Spleen (tissue), 11 donors: ENCODE results near the gene MISP. TPM values are rescaled to one million over a fixed set of nuclear protein-coding genes. Genes with fewer than 3 reads are reported as not detected.

Source experiments
- DNase-seq: peaks from one replicate; pipeline ENCODE4 v3.0.0-alpha.2; 2020
- H3K27ac ChIP-seq, 8 donors: fragments of 200-600 bp; sonication (generic) in 7 of 8; 1 replicate in 4 of 8; 2 replicates in 4 of 8; pipeline versions ENCODE4 v1.5.0 to v1.8.0; 2016 to 2021; ENCODE audit warnings: inconsistent platforms in 4 of 8, mild to moderate bottlenecking in 4 of 8, moderate library complexity in 1 of 8
- H3K27me3 ChIP-seq, 7 donors: fragments of 200-600 bp; sonication (generic) in 6 of 7; replicated peaks in 1 of 7; 1 replicate in 4 of 7; 2 replicates in 3 of 7; pipeline versions ENCODE4 v1.5.0 to v1.8.0; 2016 to 2021; ENCODE audit warnings: inconsistent platforms in 3 of 7, mild to moderate bottlenecking in 1 of 7
- H3K36me3 ChIP-seq, 6 donors: fragments of 200-600 bp; sonication (generic) in 5 of 6; 1 replicate in 4 of 6; 2 replicates in 2 of 6; pipeline versions ENCODE4 v1.5.0 to v1.8.0; 2016 to 2021; ENCODE audit warnings: inconsistent platforms in 2 of 6
- H3K4me1 ChIP-seq, 6 donors: fragments of 200-600 bp; sonication (generic) in 5 of 6; 1 replicate in 3 of 6; 2 replicates in 3 of 6; pipeline versions ENCODE4 v1.5.0 to v1.8.0; 2016 to 2021; ENCODE audit warnings: inconsistent platforms in 3 of 6
- H3K4me3 ChIP-seq, 8 donors: fragments of 200-600 bp; sonication (generic) in 7 of 8; 1 replicate in 4 of 8; 2 replicates in 4 of 8; pipeline versions ENCODE4 v1.5.0 to v1.8.0; 2016 to 2021; ENCODE audit warnings: inconsistent platforms in 4 of 8, mild to moderate bottlenecking in 4 of 8, moderate library complexity in 2 of 8
- H3K9me3 ChIP-seq, 8 donors: fragments of 200-600 bp; sonication (generic) in 7 of 8; 1 replicate in 4 of 8; 2 replicates in 4 of 8; pipeline versions ENCODE4 v1.5.0 to v1.8.0; 2016 to 2021; ENCODE audit warnings: inconsistent platforms in 4 of 8
- CTCF ChIP-seq, 11 experiments: fragments of 200-600 bp in 7 of 11; fragments of 450-650 bp in 4 of 11; sonication (generic) in 4 of 11; IDR thresholded peaks in 8 of 11; conservative IDR thresholded peaks in 3 of 11; 1 replicate in 7 of 11; 2 replicates in 4 of 11; pipeline versions ENCODE4 v1.4.0 to v1.8.0; 2016 to 2021; ENCODE audit warnings: antibody characterized with exemption in 11 of 11, inconsistent platforms in 4 of 11, mild to moderate bottlenecking in 1 of 11
- POLR2A ChIP-seq, 3 donors: fragments of 450-650 bp; IDR thresholded peaks; one replicate each; pipeline ENCODE4 v1.5.1; 2017; ENCODE audit warnings: antibody characterized with exemption in 3 of 3, mild to moderate bottlenecking in 1 of 3
- POLR2AphosphoS5 ChIP-seq, 3 donors: sonication (generic); formaldehyde crosslinking; IDR thresholded peaks; one replicate each; pipeline ENCODE4 v1.5.1; 2017; ENCODE audit warnings: antibody characterized with exemption in 3 of 3
- WGBS, 5 donors: extraction: QIAGEN DNeasy Blood & Tissue Kit in 3 of 5; methylation state at CpG; one replicate each; pipeline versions ENCODE4 v1.1.5 to v1.1.7; 2013 to 2018; 5-methylcytosine and 5-hydroxymethylcytosine counted together
- intact Hi-C: fragments of 100-400 bp; cut with DNase I; formaldehyde crosslinking; loops from one replicate; pipeline ENCODE4 v1.15.0; 2023; ENCODE audit warnings: low total_unique reads
- polyA plus RNA-seq, 3 donors: library from polyadenylated mRNA; stranded (reverse); fragments of 200-250 nt; gene quantifications; one replicate each; pipeline ENCODE4 v1.2.1, GENCODE V29; 2013
- total RNA-seq, 7 donors: library from RNA; depleted of rRNA in 3 of 7; stranded (reverse); fragments of >200 nt in 3 of 7; fragmentation: NEBNext Ultra II Directional in 4 of 7; extraction: Animal tissue kit (Norgen Biotek cat#: 25700) in 4 of 7; gene quantifications; one replicate each; pipeline versions ENCODE4 v1.1.0 to v1.2.1, GENCODE V29; 2016 to 2021
- donor health status: healthy with polysubstance abuse.
- donor health status: DM: no; HTN: no; CAD: no; lungs with moderate emphysema.
- donor health status: DM: no; HTN: no; CAD: no.
- donor health status: Bipolar disorder and iron deficiency.
- donor health status: healthy.
- donor health status: DM: no; HTN: no; CAD: no.
- donor health status: DM: yes; HTN: yes; CAD: no.

MISP gene
- total and polyA plus RNA-seq, 10 donors, result 0.13 TPM; not detected in 9

- Histone ChIP-seq H3K4me3 (no peak overlapping the region), H3K27me3 (peaks cover 0 to 4% (median 0%) of the 10 kb centered on the region in 7 donors), H3K27ac (peak overlapping the region in 3 of 8 donors; percentile 44 to 63 (median 48)), H3K36me3 (peaks cover 0 to 10% (median 0%) of the 10 kb centered on the region in 6 donors), H3K4me1 (peaks cover 0 to 43% (median 22%) of the 10 kb centered on the region in 6 donors), H3K9me3 (no peaks in the 10 kb centered on the region)
- DNase-seq, result no peak
- WGBS, 5 donors, result 85 to 95% (median 88%) methylated on average over 13 of the region's 13 CpGs
- intact Hi-C loops, result loop anchor here (5.0 to 10.0 kb wide), 2 partner anchors 67 to 150 kb away; partner anchors contain the start of gene HCN2
- TF ChIP-seq POLR2A (IDR thresholded peaks at IDR 0.05), result no peak
- no peak for TF ChIP-seq CTCF (IDR thresholded peaks at IDR 0.05 in 8 of 11, conservative IDR thresholded peaks at IDR 0.05 in 3 of 11)
- no peak for TF ChIP-seq POLR2AphosphoS5 (IDR thresholded peaks at IDR 0.05)
Measured at GRCh38 chr19:734716-735115, 16.2 kb upstream of the MISP start.

GRCh38 chr19:736125-736524 lies 14.8 kb upstream of the MISP start:
- intact Hi-C loops, result loop anchor here (10.0 kb wide), 1 partner anchor 151 kb away; the partner anchor contains the start of gene HCN2
- H3K27ac ChIP-seq, result no peak overlapping the region
- DNase-seq, result no peak
- WGBS, 5 donors, result 92 to 96% (median 93%) methylated on average over 24 to 32 of the region's 32 CpGs
- no peaks in the 10 kb centered on the region for H3K9me3 ChIP-seq
- peaks cover 0 to 14% (median 0%) of the 10 kb centered on the region in 6 donors for H3K36me3 ChIP-seq
- TF ChIP-seq CTCF (IDR thresholded peaks at IDR 0.05 in 8 of 11, conservative IDR thresholded peaks at IDR 0.05 in 3 of 11) (no peak), POLR2A (IDR thresholded peaks at IDR 0.05) (no peak), POLR2AphosphoS5 (IDR thresholded peaks at IDR 0.05) (no peak)
- peaks cover 0 to 32% (median 15%) of the 10 kb centered on the region in 6 donors for H3K4me1 ChIP-seq
- H3K4me3 ChIP-seq, result no peak overlapping the region
- H3K27me3 ChIP-seq, result peaks cover 0 to 4% (median 0%) of the 10 kb centered on the region in 7 donors

- H3K27me3 ChIP-seq, result peaks cover 0 to 4% (median 0%) of the 10 kb centered on the region in 7 donors
- H3K4me1 ChIP-seq, result peaks cover 0 to 32% (median 14%) of the 10 kb centered on the region in 6 donors
- no peak overlapping the region for H3K4me3 ChIP-seq
- H3K36me3 ChIP-seq, result peaks cover 0 to 14% (median 0%) of the 10 kb centered on the region in 6 donors
- intact Hi-C loops, result loop anchor here (10.0 kb wide), 1 partner anchor 153 kb away; the partner anchor contains the start of gene HCN2
- WGBS, 5 donors, result 36 to 45% (median 42%) methylated on average over 19 to 22 of the region's 22 CpGs
- DNase-seq, result peak; percentile 82
- no peak for TF ChIP-seq POLR2A (IDR thresholded peaks at IDR 0.05)
- TF ChIP-seq CTCF (IDR thresholded peaks at IDR 0.05 in 8 of 11, conservative IDR thresholded peaks at IDR 0.05 in 3 of 11), result peak in 10 of 11 experiments; percentile 25 to 71 (median 58)
- peak in 2 of 3 donors; percentile 37 to 39 for TF ChIP-seq POLR2AphosphoS5 (IDR thresholded peaks at IDR 0.05)
- no peaks in the 10 kb centered on the region for H3K9me3 ChIP-seq
- no peak overlapping the region for H3K27ac ChIP-seq
Measured at GRCh38 chr19:737591-738093, 13.3 kb upstream of the MISP start.

GRCh38 chr19:738509-739128 lies 12.3 kb upstream of the MISP start:
- WGBS, 5 donors, result 84 to 92% (median 88%) methylated on average over 20 to 23 of the region's 23 CpGs
- intact Hi-C loops, result loop anchor here (10.0 kb wide), 1 partner anchor 154 kb away; the partner anchor contains the start of gene HCN2
- DNase-seq, result no peak
- H3K27ac ChIP-seq, result no peak overlapping the region
- H3K4me3 ChIP-seq, result no peak overlapping the region
- peaks cover 0 to 4% (median 0%) of the 10 kb centered on the region in 7 donors for H3K27me3 ChIP-seq
- H3K9me3 ChIP-seq, result peaks cover 0 to 4% (median under 1%) of the 10 kb centered on the region in 8 donors
- TF ChIP-seq POLR2A (IDR thresholded peaks at IDR 0.05) (no peak), POLR2AphosphoS5 (IDR thresholded peaks at IDR 0.05) (no peak)
- H3K4me1 ChIP-seq, result peaks cover 0 to 26% (median 14%) of the 10 kb centered on the region in 6 donors
- H3K36me3 ChIP-seq, result peaks cover 0 to 14% (median 0%) of the 10 kb centered on the region in 6 donors
